ENCODE measurements around the gene LYRM4.
A peak's percentile ranks its signal among the peaks of the same experiment; 100 is the strongest.

The LYRM4 gene

GRCh38 chr6:5248302-5249098, 12.2 kb downstream of the LYRM4 start:
- Mint-ChIP-seq H3K27ac (no peak overlapping the region), H3K4me3 (no peak overlapping the region), H3K9me3 (no peaks in the 10 kb centered on the region), H3K4me1 (ENCODE audit: low read depth in 2 of 2) (peaks cover 4 to 6% of the 10 kb centered on the region in 2 donors), H3K36me3 (ENCODE audit: insufficient read depth) (no peaks in the 10 kb centered on the region), H3K27me3 (no peaks in the 10 kb centered on the region)
- ATAC-seq (replicated peaks) (no peak), DNase-seq (no peak)

GRCh38 chr6:5247201-5247600, 13.5 kb downstream of the LYRM4 start:
- H3K9me3 Mint-ChIP-seq, result no peaks in the 10 kb centered on the region
- H3K36me3 Mint-ChIP-seq (ENCODE audit: insufficient read depth), result no peaks in the 10 kb centered on the region
- no peaks in the 10 kb centered on the region for H3K27me3 Mint-ChIP-seq
- H3K4me3 Mint-ChIP-seq, result no peak overlapping the region
- DNase-seq (no peak), ATAC-seq (replicated peaks) (no peak)
- H3K27ac Mint-ChIP-seq, result no peak overlapping the region
- peaks cover 4 to 6% of the 10 kb centered on the region in 2 donors for H3K4me1 Mint-ChIP-seq (ENCODE audit: low read depth in 2 of 2)

GRCh38 chr6:5246141-5247097, 14.3 kb downstream of the LYRM4 start:
- ATAC-seq (replicated peaks), result no peak
- no peak for DNase-seq
- H3K27me3 Mint-ChIP-seq, result no peaks in the 10 kb centered on the region
- H3K4me1 Mint-ChIP-seq (ENCODE audit: low read depth in 2 of 2), result peaks cover 4 to 6% of the 10 kb centered on the region in 2 donors
- H3K36me3 Mint-ChIP-seq (ENCODE audit: insufficient read depth), result no peaks in the 10 kb centered on the region
- no peaks in the 10 kb centered on the region for H3K9me3 Mint-ChIP-seq
- H3K4me3 Mint-ChIP-seq, result no peak overlapping the region
- H3K27ac Mint-ChIP-seq, result no peak overlapping the region

GRCh38 chr6:5243069-5243468, 17.7 kb downstream of the LYRM4 start:
- no peak for ATAC-seq (replicated peaks)
- DNase-seq, result no peak
- H3K36me3 Mint-ChIP-seq (ENCODE audit: insufficient read depth), result no peaks in the 10 kb centered on the region
- no peaks in the 10 kb centered on the region for H3K27me3 Mint-ChIP-seq
- peaks cover under 1 to 3% of the 10 kb centered on the region in 2 donors for H3K4me1 Mint-ChIP-seq (ENCODE audit: low read depth in 2 of 2)
- no peaks in the 10 kb centered on the region for H3K9me3 Mint-ChIP-seq
- H3K4me3 Mint-ChIP-seq, result no peak overlapping the region
- no peak overlapping the region for H3K27ac Mint-ChIP-seq

GRCh38 chr6:5241252-5241651, 19.5 kb downstream of the LYRM4 start:
- ATAC-seq (replicated peaks) (no peak), DNase-seq (no peak)
- no peaks in the 10 kb centered on the region for H3K27me3 Mint-ChIP-seq
- no peak overlapping the region for H3K27ac Mint-ChIP-seq
- H3K4me3 Mint-ChIP-seq, result no peak overlapping the region
- peaks cover 0 to 3% of the 10 kb centered on the region in 2 donors for H3K4me1 Mint-ChIP-seq (ENCODE audit: low read depth in 2 of 2)
- H3K36me3 Mint-ChIP-seq (ENCODE audit: insufficient read depth), result no peaks in the 10 kb centered on the region
- no peaks in the 10 kb centered on the region for H3K9me3 Mint-ChIP-seq

GRCh38 chr6:5238336-5238735, 22.4 kb downstream of the LYRM4 start:
- H3K27ac Mint-ChIP-seq, result no peak overlapping the region
- H3K4me3 Mint-ChIP-seq, result no peak overlapping the region
- ATAC-seq (replicated peaks), result no peak
- DNase-seq, result no peak
- no peaks in the 10 kb centered on the region for H3K27me3 Mint-ChIP-seq
- no peaks in the 10 kb centered on the region for H3K4me1 Mint-ChIP-seq (ENCODE audit: low read depth in 2 of 2)
- H3K36me3 Mint-ChIP-seq (ENCODE audit: insufficient read depth), result no peaks in the 10 kb centered on the region
- no peaks in the 10 kb centered on the region for H3K9me3 Mint-ChIP-seq

GRCh38 chr6:5237805-5238204, 22.9 kb downstream of the LYRM4 start:
- no peaks in the 10 kb centered on the region for H3K27me3 Mint-ChIP-seq

GRCh38 chr6:5235830-5236229, 24.9 kb downstream of the LYRM4 start:
- H3K36me3 Mint-ChIP-seq (ENCODE audit: insufficient read depth), result no peaks in the 10 kb centered on the region
- H3K27me3 Mint-ChIP-seq, result no peaks in the 10 kb centered on the region
- no peak for DNase-seq
- no peaks in the 10 kb centered on the region for H3K9me3 Mint-ChIP-seq
- H3K4me1 Mint-ChIP-seq (ENCODE audit: low read depth in 2 of 2), result no peaks in the 10 kb centered on the region
- no peak overlapping the region for H3K27ac Mint-ChIP-seq
- H3K4me3 Mint-ChIP-seq, result no peak overlapping the region
- ATAC-seq (replicated peaks), result no peak

More at GRCh38 chr6:5237805-5238204, 22.9 kb downstream of the LYRM4 start:
- H3K4me3 Mint-ChIP-seq, result no peak overlapping the region
- ATAC-seq (replicated peaks) (no peak), DNase-seq (no peak)
- no peaks in the 10 kb centered on the region for H3K36me3 Mint-ChIP-seq (ENCODE audit: insufficient read depth)
- H3K4me1 Mint-ChIP-seq (ENCODE audit: low read depth in 2 of 2), result no peaks in the 10 kb centered on the region
- H3K27ac Mint-ChIP-seq, result no peak overlapping the region
- H3K9me3 Mint-ChIP-seq, result no peaks in the 10 kb centered on the region

GRCh38 chr6:5234874-5235273, 25.9 kb downstream of the LYRM4 start:
- Mint-ChIP-seq H3K9me3 (no peaks in the 10 kb centered on the region), H3K36me3 (ENCODE audit: insufficient read depth) (no peaks in the 10 kb centered on the region), H3K4me3 (no peak overlapping the region), H3K4me1 (ENCODE audit: low read depth in 2 of 2) (no peaks in the 10 kb centered on the region), H3K27ac (no peak overlapping the region), H3K27me3 (no peaks in the 10 kb centered on the region)
- ATAC-seq (replicated peaks) (no peak), DNase-seq (no peak)

GRCh38 chr6:5231289-5231688, 29.5 kb downstream of the LYRM4 start:
- no peaks in the 10 kb centered on the region for H3K36me3 Mint-ChIP-seq (ENCODE audit: insufficient read depth)
- no peaks in the 10 kb centered on the region for H3K4me1 Mint-ChIP-seq (ENCODE audit: low read depth in 2 of 2)
- no peak for DNase-seq
- no peak for ATAC-seq (replicated peaks)
- no peak overlapping the region for H3K27ac Mint-ChIP-seq
- no peaks in the 10 kb centered on the region for H3K27me3 Mint-ChIP-seq
- H3K9me3 Mint-ChIP-seq, result no peaks in the 10 kb centered on the region
- no peak overlapping the region for H3K4me3 Mint-ChIP-seq

- H3K27ac Mint-ChIP-seq, result no peak overlapping the region
- ATAC-seq (replicated peaks) (no peak), DNase-seq (no peak)
- H3K27me3 Mint-ChIP-seq, result no peaks in the 10 kb centered on the region
- no peaks in the 10 kb centered on the region for H3K36me3 Mint-ChIP-seq (ENCODE audit: insufficient read depth)
- H3K4me3 Mint-ChIP-seq, result no peak overlapping the region
- no peaks in the 10 kb centered on the region for H3K9me3 Mint-ChIP-seq
- H3K4me1 Mint-ChIP-seq (ENCODE audit: low read depth in 2 of 2), result no peaks in the 10 kb centered on the region
Observed at GRCh38 chr6:5230081-5230480, 30.7 kb downstream of the LYRM4 start.

- Mint-ChIP-seq H3K27ac (no peak overlapping the region), H3K36me3 (ENCODE audit: insufficient read depth) (no peaks in the 10 kb centered on the region), H3K4me3 (no peak overlapping the region), H3K4me1 (ENCODE audit: low read depth in 2 of 2) (no peaks in the 10 kb centered on the region), H3K27me3 (no peaks in the 10 kb centered on the region), H3K9me3 (no peaks in the 10 kb centered on the region)
- ATAC-seq (replicated peaks) (no peak), DNase-seq (no peak)
Observed at GRCh38 chr6:5229356-5229755, 31.4 kb downstream of the LYRM4 start.

GRCh38 chr6:5223309-5223708, 37.4 kb downstream of the LYRM4 start:
- no peaks in the 10 kb centered on the region for H3K27me3 Mint-ChIP-seq
- no peak for DNase-seq
- no peaks in the 10 kb centered on the region for H3K9me3 Mint-ChIP-seq
- no peak for ATAC-seq (replicated peaks)
- H3K4me3 Mint-ChIP-seq, result no peak overlapping the region
- H3K27ac Mint-ChIP-seq, result no peak overlapping the region
- H3K4me1 Mint-ChIP-seq (ENCODE audit: low read depth in 2 of 2), result no peaks in the 10 kb centered on the region
- no peaks in the 10 kb centered on the region for H3K36me3 Mint-ChIP-seq (ENCODE audit: insufficient read depth)

- Mint-ChIP-seq H3K27ac (peak overlapping the region in 1 of 2 donors; percentile 26), H3K27me3 (no peaks in the 10 kb centered on the region), H3K9me3 (no peaks in the 10 kb centered on the region), H3K4me3 (no peak overlapping the region), H3K4me1 (ENCODE audit: low read depth in 2 of 2) (no peaks in the 10 kb centered on the region), H3K36me3 (ENCODE audit: insufficient read depth) (no peaks in the 10 kb centered on the region)
- DNase-seq (no peak), ATAC-seq (replicated peaks) (no peak)
Observed at GRCh38 chr6:5220443-5220842, 40.3 kb downstream of the LYRM4 start.

Measured in effector memory CD8-positive, alpha-beta T cell (primary cell).